ENCODE data around the gene USP10. TPM values are rescaled to one million over a fixed set of nuclear protein-coding genes. Genes with fewer than 3 reads are reported as not detected.

The USP10 gene
- total RNA-seq, 1 donor from 2014 or later, result 73.4 TPM

- H3K4me3 ChIP-seq (ENCODE audit: low read depth, low read length), result no peak overlapping the region
- DNase-seq (ENCODE audit: low read depth), result no peak
- no peak for TF ChIP-seq CTCF (conservative IDR thresholded peaks at IDR 0.05; ENCODE audit: low read depth, low read length)
Measured at GRCh38 chr16:84780063-84780462, 80.3 kb downstream of the USP10 start.

DNA sequence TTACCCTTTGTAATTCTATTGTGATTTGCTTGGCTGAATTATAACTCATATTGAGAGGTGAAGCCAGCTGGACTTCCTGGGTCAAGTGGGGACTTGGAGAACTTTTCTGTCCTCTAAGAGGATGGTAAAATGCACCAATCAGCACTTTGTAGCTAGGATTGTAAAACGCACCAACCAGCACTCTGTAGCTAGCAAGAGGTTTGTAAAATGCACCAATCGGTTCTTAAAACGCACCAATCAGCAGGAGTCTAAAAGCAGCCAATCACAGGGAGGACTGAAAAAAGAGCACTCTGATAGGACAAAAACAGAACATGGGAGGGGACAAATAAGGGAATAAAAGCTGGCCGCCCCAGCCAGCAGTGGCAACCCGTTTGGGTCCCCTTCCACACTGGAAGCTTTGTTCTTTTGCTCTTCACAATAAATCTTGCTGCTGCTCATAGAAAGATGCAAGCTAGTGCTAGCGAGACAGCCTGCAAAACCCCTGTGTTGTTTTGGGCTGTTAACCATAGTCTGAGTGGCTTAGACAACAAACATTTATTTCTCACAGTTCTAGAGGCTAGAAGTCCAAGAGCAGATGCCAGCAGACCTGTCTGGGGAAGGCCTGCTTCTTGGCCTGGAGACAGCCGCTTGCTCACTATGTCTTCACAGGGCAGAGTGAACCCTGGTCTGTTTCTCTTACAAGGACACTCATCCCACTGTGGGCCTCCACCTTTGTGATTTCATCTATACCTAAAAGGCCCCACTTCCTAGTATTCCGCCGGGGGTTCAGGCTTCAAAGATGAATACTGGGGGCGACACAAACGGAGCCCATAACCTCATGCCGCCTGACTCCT is 81.0 kb downstream of the USP10 start:
- TF ChIP-seq CTCF (conservative IDR thresholded peaks at IDR 0.05; ENCODE audit: low read depth, low read length), result no peak
- no peak overlapping the region for H3K4me3 ChIP-seq (ENCODE audit: low read depth, low read length)
- DNase-seq (ENCODE audit: low read depth), result no peak

DNA sequence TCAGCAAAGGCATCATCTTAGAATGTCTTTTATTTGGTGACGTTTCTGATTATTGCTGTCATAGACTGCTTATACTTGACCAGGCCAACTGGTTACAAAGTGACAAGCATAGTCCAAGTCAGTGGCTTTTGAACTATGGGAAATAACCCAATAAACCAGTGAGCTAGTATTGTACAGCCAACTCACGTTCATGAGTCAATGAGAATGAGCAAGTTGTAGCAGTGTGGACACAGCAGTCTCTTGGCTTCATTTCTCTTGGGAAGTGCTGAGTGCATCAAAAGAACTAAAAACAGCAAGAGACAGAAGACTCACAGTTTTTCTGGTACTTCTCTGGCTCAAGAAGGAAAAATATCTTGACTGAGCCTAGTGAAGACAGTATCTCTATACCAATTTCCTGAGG is 83.0 kb downstream of the USP10 start:
- no peak for DNase-seq (ENCODE audit: low read depth)
- no peak overlapping the region for H3K4me3 ChIP-seq (ENCODE audit: low read depth, low read length)
- TF ChIP-seq CTCF (conservative IDR thresholded peaks at IDR 0.05; ENCODE audit: low read depth, low read length), result no peak

- TF ChIP-seq CTCF (conservative IDR thresholded peaks at IDR 0.05; ENCODE audit: low read depth, low read length), result no peak
- DNase-seq (ENCODE audit: low read depth), result no peak
- H3K4me3 ChIP-seq (ENCODE audit: low read depth, low read length), result no peak overlapping the region
Measured at GRCh38 chr16:84785843-84786581, 86.2 kb downstream of the USP10 start.

DNA sequence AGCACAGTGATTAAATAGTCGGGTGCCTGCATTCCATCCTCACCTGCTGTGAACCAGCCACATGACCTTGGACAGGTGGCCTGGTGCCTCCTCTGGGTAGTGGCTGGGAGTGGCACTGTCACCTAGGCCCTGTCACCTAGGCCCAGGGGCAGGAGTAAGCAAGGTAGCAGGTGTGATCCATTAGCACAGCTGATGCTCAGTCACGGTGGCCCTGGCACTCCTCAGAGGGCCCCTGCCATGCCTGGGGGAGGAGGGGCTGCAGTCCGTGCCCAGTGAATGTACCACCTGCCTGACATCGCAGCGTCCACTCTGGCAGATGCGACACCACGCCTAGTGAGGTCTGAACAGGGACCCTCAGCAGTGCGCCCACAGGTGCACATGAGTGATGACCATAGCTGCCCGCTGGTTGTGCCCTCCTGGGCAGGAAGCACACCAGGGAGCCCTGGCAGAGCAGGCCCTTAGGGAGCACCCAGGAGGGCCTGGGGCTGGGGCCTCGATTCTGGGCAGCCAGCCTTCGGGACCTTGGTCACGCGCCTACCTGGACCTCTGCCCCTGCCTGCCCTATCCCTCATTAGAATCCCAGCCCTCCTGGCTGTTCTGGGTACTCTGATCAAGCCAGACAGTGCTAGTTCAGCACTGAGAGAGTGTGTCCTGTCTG is 86.9 kb downstream of the USP10 start:
- no peak overlapping the region for H3K4me3 ChIP-seq (ENCODE audit: low read depth, low read length)
- DNase-seq (ENCODE audit: low read depth), result no peak
- TF ChIP-seq CTCF (conservative IDR thresholded peaks at IDR 0.05; ENCODE audit: low read depth, low read length), result no peak

GRCh38 chr16:84787263-84787622 is 87.4 kb downstream of the USP10 start:
- no peak for TF ChIP-seq CTCF (conservative IDR thresholded peaks at IDR 0.05; ENCODE audit: low read depth, low read length)
- DNase-seq (ENCODE audit: low read depth), result no peak
- no peak overlapping the region for H3K4me3 ChIP-seq (ENCODE audit: low read depth, low read length)
